Subcutaneous abdominal adipose tissue (tissue), 5 donors: ENCODE measurements around the gene ISG20.
A peak's percentile ranks its signal among the peaks of the same experiment; 100 is the strongest.
"Not testable (repeated sequence)": the region's sequence is repeated elsewhere in the genome, so short reads cannot be mapped to it uniquely, and the experiment has no call there.

Experiments
- H3K27ac ChIP-seq: one replicate; pipeline ENCODE4 v1.7.0; 2013; ENCODE audit warnings: low read depth, mild to moderate bottlenecking, inconsistent platforms, low read length, moderate library complexity
- H3K27me3 ChIP-seq, 5 donors: one replicate each; pipeline ENCODE4 v1.7.0; 2013; ENCODE audit warnings: low read length in 5 of 5, inconsistent platforms in 1 of 5; ENCODE audit not compliant: control insufficient read depth in 5 of 5, insufficient read depth in 4 of 5
- H3K36me3 ChIP-seq, 5 donors: one replicate each; pipeline ENCODE4 v1.7.0; 2013; ENCODE audit warnings: low read length in 5 of 5; ENCODE audit not compliant: control insufficient read depth in 5 of 5, insufficient read depth in 5 of 5
- H3K4me1 ChIP-seq, 5 donors: one replicate each; pipeline ENCODE4 v1.7.0; 2013; ENCODE audit warnings: low read length in 5 of 5, mild to moderate bottlenecking in 3 of 5, moderate library complexity in 1 of 5; ENCODE audit not compliant: control insufficient read depth in 5 of 5, insufficient read depth in 5 of 5
- H3K4me3 ChIP-seq, 5 donors: one replicate each; pipeline ENCODE4 v1.7.0; 2013; ENCODE audit warnings: low read length in 5 of 5, low read depth in 1 of 5
- H3K9ac ChIP-seq, 5 donors: one replicate each; pipeline ENCODE4 v1.7.0; 2013; ENCODE audit warnings: low read length in 5 of 5, mild to moderate bottlenecking in 4 of 5, moderate library complexity in 3 of 5
- H3K9me3 ChIP-seq, 5 donors: one replicate each; pipeline ENCODE4 v1.7.0; 2013; ENCODE audit warnings: low read length in 5 of 5; ENCODE audit not compliant: control insufficient read depth in 5 of 5
- donor health status: healthy.
- donor health status: healthy.
- donor health status: healthy.
- donor health status: healthy.
- donor health status: healthy.

The ISG20 gene

GRCh38 chr15:88634449-88634848 is 4.4 kb upstream of the ISG20 start:
- Histone ChIP-seq H3K4me1 (peaks cover 6 to 27% (median 16%) of the 10 kb centered on the region in 5 donors), H3K9me3 (no peaks in the 10 kb centered on the region), H3K4me3 (no peak overlapping the region), H3K27me3 (no peaks in the 10 kb centered on the region), H3K27ac (no peak overlapping the region), H3K9ac (no peak overlapping the region), H3K36me3 (peaks cover 0 to 28% (median 18%) of the 10 kb centered on the region in 5 donors)

GRCh38 chr15:88635318-88635717 is 3.5 kb upstream of the ISG20 start:
- Histone ChIP-seq H3K9me3 (no peaks in the 10 kb centered on the region), H3K9ac (no peak overlapping the region), H3K4me1 (peaks cover 6 to 30% (median 21%) of the 10 kb centered on the region in 5 donors), H3K27me3 (peaks cover 0 to 4% (median 0%) of the 10 kb centered on the region in 5 donors), H3K4me3 (no peak overlapping the region), H3K27ac (no peak overlapping the region), H3K36me3 (peaks cover 0 to 19% (median 9%) of the 10 kb centered on the region in 5 donors)

- peaks cover 0 to 4% (median 0%) of the 10 kb centered on the region in 5 donors for H3K27me3 ChIP-seq
- H3K36me3 ChIP-seq: peaks cover 0 to 12% (median 6%) of the 10 kb centered on the region in 5 donors
- no peak overlapping the region for H3K4me3 ChIP-seq
- no peaks in the 10 kb centered on the region for H3K9me3 ChIP-seq
- peaks cover 6 to 30% (median 21%) of the 10 kb centered on the region in 5 donors for H3K4me1 ChIP-seq
- no peak overlapping the region for H3K27ac ChIP-seq
- no peak overlapping the region for H3K9ac ChIP-seq
These were observed 2.8 kb upstream of the ISG20 start for GRCh38 chr15:88636050-88636449.

GRCh38 chr15:88636654-88637053 is 2.2 kb upstream of the ISG20 start:
- no peak overlapping the region for H3K9ac ChIP-seq
- peaks cover 5 to 32% (median 21%) of the 10 kb centered on the region in 5 donors for H3K4me1 ChIP-seq
- no peaks in the 10 kb centered on the region for H3K9me3 ChIP-seq
- peaks cover 0 to 7% (median 2%) of the 10 kb centered on the region in 5 donors for H3K36me3 ChIP-seq
- H3K4me3 ChIP-seq: no peak overlapping the region
- H3K27ac ChIP-seq: no peak overlapping the region
- H3K27me3 ChIP-seq: peaks cover 0 to 4% (median 0%) of the 10 kb centered on the region in 5 donors

- peaks cover 5 to 32% (median 21%) of the 10 kb centered on the region in 5 donors for H3K4me1 ChIP-seq
- H3K27ac ChIP-seq: no peak overlapping the region
- no peak overlapping the region for H3K9ac ChIP-seq
These were observed 1.4 kb upstream of the ISG20 start for GRCh38 chr15:88637436-88637835.

GRCh38 chr15:88637841-88638625 is 783 bp upstream of the ISG20 start:
- H3K27me3 ChIP-seq: peaks cover 0 to 4% (median 0%) of the 10 kb centered on the region in 5 donors
- peaks cover 5 to 32% (median 21%) of the 10 kb centered on the region in 5 donors for H3K4me1 ChIP-seq
- H3K27ac ChIP-seq: peak overlapping the region; percentile 87
- peaks cover 0 to 4% (median 0%) of the 10 kb centered on the region in 5 donors for H3K36me3 ChIP-seq
- H3K9ac ChIP-seq: peak overlapping the region; percentile 44 to 76 (median 60)
- H3K9me3 ChIP-seq: no peaks in the 10 kb centered on the region
- H3K4me3 ChIP-seq: peak overlapping the region; percentile 39 to 71 (median 69)

More at GRCh38 chr15:88637436-88637835, 1.4 kb upstream of the ISG20 start:
- peaks cover 0 to 4% (median 0%) of the 10 kb centered on the region in 5 donors for H3K36me3 ChIP-seq
- peaks cover 0 to 4% (median 0%) of the 10 kb centered on the region in 5 donors for H3K27me3 ChIP-seq
- no peaks in the 10 kb centered on the region for H3K9me3 ChIP-seq
- no peak overlapping the region for H3K4me3 ChIP-seq

- Histone ChIP-seq H3K27me3 (peaks cover 0 to 4% (median 0%) of the 10 kb centered on the region in 5 donors), H3K4me3 (no peak overlapping the region), H3K36me3 (peaks cover 0 to 7% (median 0%) of the 10 kb centered on the region in 5 donors), H3K9ac (no peak overlapping the region), H3K27ac (no peak overlapping the region), H3K4me1 (peaks cover 5 to 32% (median 21%) of the 10 kb centered on the region in 5 donors), H3K9me3 (no peaks in the 10 kb centered on the region)
These were observed 3.2 kb downstream of the ISG20 start for GRCh38 chr15:88641959-88642452.

- not testable (repeated sequence) for H3K27me3 ChIP-seq, H3K27ac ChIP-seq, H3K9me3 ChIP-seq, H3K4me3 ChIP-seq, H3K9ac ChIP-seq, H3K36me3 ChIP-seq
- H3K4me1 ChIP-seq: peaks cover 5 to 32% (median 21%) of the 10 kb centered on the region in 5 donors
These were observed 3.7 kb downstream of the ISG20 start for GRCh38 chr15:88642514-88642913.

GRCh38 chr15:88644741-88645140 is 5.9 kb downstream of the ISG20 start:
- no peak overlapping the region for H3K27ac ChIP-seq
- H3K9ac ChIP-seq: no peak overlapping the region
- H3K9me3 ChIP-seq: no peaks in the 10 kb centered on the region
- H3K4me3 ChIP-seq: no peak overlapping the region
- H3K27me3 ChIP-seq: peaks cover 0 to 4% (median 0%) of the 10 kb centered on the region in 5 donors
- H3K36me3 ChIP-seq: peaks cover 0 to 7% (median 0%) of the 10 kb centered on the region in 5 donors
- peaks cover 0 to 28% (median 8%) of the 10 kb centered on the region in 5 donors for H3K4me1 ChIP-seq
